ENCODE results near the gene MSRB3.
"Not testable (repeated sequence)": the region's sequence is repeated elsewhere in the genome, so short reads cannot be mapped to it uniquely, and the experiment has no call there.

The MSRB3 gene

DNA sequence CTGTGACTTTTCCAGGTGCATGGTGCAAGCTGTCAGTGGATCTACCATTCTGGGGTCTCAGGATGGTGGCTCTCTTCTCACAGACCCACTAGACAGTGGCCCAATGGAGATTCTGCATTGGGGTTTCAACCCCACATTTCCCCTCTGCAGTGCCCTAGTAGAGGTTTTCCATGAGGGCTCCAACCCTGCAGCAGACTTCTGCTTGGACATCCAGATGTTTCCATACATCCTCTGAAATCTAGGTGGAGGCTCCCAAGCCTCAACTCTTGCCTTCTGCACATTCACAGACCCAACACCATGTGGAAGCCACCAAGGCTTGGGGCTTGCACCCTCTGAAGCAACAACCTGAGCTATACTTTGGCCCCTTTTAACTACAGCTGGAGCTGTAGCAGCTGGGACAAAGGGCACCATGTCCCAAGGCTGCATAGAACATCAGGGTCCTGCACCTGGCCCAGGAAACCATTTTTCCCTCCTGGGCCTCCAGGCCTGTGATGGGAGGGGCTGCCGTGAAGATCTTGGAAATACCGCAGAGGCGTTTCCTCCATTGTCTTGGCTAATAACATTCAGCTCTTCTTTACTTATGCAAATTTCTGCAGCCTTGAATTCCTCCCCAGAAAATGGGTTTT, 205.5 kb downstream of the MSRB3 start:
- H3K4me1 ChIP-seq (ENCODE audit: control insufficient read depth in 2 of 2, insufficient read depth in 2 of 2, low read length in 2 of 2); H3K9ac ChIP-seq (ENCODE audit: low read depth in 1 of 2, low read length in 2 of 2); H3K36me3 ChIP-seq (ENCODE audit: control insufficient read depth in 2 of 2, insufficient read depth in 2 of 2, low read length in 2 of 2); H3K27me3 ChIP-seq (ENCODE audit: control insufficient read depth in 2 of 2, insufficient read depth in 2 of 2, low read length in 2 of 2); H3K4me3 ChIP-seq (ENCODE audit: low read length in 2 of 2); H3K27ac ChIP-seq (ENCODE audit: low read depth in 2 of 2, low read length in 2 of 2); H3K9me3 ChIP-seq (ENCODE audit: control insufficient read depth in 2 of 2, low read length in 2 of 2): not testable (repeated sequence)

DNA sequence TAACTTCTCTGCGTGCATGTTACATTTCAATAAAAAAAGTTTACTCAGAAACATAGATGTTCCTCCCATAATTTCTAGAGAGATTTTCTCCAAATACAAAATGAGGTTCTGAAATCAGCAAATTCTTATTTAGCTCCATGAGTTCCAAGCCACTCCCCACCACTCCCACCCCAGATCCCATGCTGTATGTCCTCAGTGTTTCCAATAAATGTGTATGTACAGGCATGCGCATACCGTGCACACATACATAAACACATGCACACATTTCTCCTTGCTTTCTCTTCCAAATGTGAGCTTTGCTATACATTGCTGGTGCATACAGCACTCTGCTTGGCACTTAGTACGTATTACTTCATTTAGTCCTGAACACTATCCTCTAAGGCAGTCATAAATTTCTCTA, 209.7 kb downstream of the MSRB3 start:
- H3K27me3 ChIP-seq (ENCODE audit: control insufficient read depth in 2 of 2, insufficient read depth in 2 of 2, low read length in 2 of 2): no peaks in the 10 kb centered on the region
- H3K27ac ChIP-seq (ENCODE audit: low read depth in 2 of 2, low read length in 2 of 2): no peak overlapping the region

DNA sequence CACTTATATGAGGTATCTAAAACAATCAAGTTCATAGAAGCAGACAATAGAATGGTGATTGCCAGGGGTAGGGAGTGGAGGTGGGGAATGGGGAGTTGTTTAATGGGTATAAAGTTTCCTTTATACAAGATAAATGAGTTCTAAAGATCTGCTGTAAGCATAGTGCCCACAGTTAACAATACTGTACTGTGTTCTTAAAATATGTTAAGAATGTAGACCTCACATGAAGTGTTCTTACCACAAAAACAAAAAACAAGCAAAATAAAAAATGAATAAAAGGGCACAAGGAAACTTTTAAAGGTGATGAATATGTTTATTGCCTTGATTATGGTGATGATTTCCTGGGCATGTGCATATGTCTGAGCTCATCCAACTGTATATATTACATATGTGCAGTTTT, 211.8 kb downstream of the MSRB3 start:
- Histone ChIP-seq H3K4me3 (ENCODE audit: low read length in 2 of 2) (no peak overlapping the region), H3K36me3 (ENCODE audit: control insufficient read depth in 2 of 2, insufficient read depth in 2 of 2, low read length in 2 of 2) (no peaks in the 10 kb centered on the region), H3K9ac (ENCODE audit: low read depth in 1 of 2, low read length in 2 of 2) (no peak overlapping the region), H3K27me3 (ENCODE audit: control insufficient read depth in 2 of 2, insufficient read depth in 2 of 2, low read length in 2 of 2) (no peaks in the 10 kb centered on the region), H3K9me3 (ENCODE audit: control insufficient read depth in 2 of 2, low read length in 2 of 2) (no peaks in the 10 kb centered on the region), H3K4me1 (ENCODE audit: control insufficient read depth in 2 of 2, insufficient read depth in 2 of 2, low read length in 2 of 2) (no peaks in the 10 kb centered on the region), H3K27ac (ENCODE audit: low read depth in 2 of 2, low read length in 2 of 2) (no peak overlapping the region)

More for the DNA sequence above, 209.7 kb downstream of the MSRB3 start:
- H3K4me3 ChIP-seq (ENCODE audit: low read length in 2 of 2): no peak overlapping the region
- no peak overlapping the region for H3K9ac ChIP-seq (ENCODE audit: low read depth in 1 of 2, low read length in 2 of 2)
- H3K36me3 ChIP-seq (ENCODE audit: control insufficient read depth in 2 of 2, insufficient read depth in 2 of 2, low read length in 2 of 2): no peaks in the 10 kb centered on the region
- H3K9me3 ChIP-seq (ENCODE audit: control insufficient read depth in 2 of 2, low read length in 2 of 2): peaks cover 0 to 3% of the 10 kb centered on the region in 2 donors
- no peaks in the 10 kb centered on the region for H3K4me1 ChIP-seq (ENCODE audit: control insufficient read depth in 2 of 2, insufficient read depth in 2 of 2, low read length in 2 of 2)

DNA sequence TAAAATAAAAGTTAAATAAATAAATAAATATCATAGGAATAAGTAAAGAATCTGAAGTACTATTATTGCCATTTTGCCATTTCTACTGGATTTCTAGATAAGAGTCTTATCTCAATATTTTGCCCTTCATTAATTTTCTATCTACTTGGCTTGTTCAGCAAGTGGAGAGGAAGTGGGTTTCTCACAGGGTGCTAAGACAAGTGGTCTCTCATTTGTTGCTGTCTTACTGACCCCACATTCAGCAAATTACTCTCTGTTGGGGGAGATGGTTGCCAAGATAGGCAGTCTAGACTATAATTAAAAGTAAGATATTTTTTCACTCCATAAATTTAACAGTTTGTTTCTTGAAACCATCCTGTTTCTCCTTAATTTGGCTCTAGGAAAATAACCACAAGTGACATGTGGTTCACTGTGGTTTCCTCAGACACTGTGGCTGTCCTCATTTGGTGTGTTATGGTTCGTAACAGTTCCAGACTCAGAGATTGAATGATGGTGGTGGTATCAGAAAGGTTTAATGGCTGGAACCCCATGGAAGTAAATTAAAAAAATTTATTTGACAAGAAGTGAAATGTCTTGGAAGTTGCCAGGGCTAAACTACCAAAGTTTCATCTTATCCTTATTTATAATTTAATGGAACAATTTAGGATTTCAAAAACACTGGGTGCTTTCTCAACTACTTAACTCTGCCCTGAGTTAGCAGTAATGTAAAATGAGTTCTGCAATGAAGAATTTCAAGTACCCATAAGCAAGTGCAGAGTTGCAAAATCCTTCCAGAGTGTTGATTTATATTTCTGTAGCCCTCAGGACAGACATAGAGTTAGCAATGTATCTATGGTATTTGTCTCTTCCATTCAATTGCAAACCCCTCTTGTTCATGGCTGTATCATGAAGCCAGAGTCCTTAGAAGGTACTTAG, 214.8 kb downstream of the MSRB3 start:
- Histone ChIP-seq H3K36me3 (ENCODE audit: control insufficient read depth in 2 of 2, insufficient read depth in 2 of 2, low read length in 2 of 2) (no peaks in the 10 kb centered on the region), H3K27ac (ENCODE audit: low read depth in 2 of 2, low read length in 2 of 2) (no peak overlapping the region), H3K9ac (ENCODE audit: low read depth in 1 of 2, low read length in 2 of 2) (no peak overlapping the region), H3K9me3 (ENCODE audit: control insufficient read depth in 2 of 2, low read length in 2 of 2) (no peaks in the 10 kb centered on the region), H3K4me1 (ENCODE audit: control insufficient read depth in 2 of 2, insufficient read depth in 2 of 2, low read length in 2 of 2) (no peaks in the 10 kb centered on the region), H3K4me3 (ENCODE audit: low read length in 2 of 2) (no peak overlapping the region), H3K27me3 (ENCODE audit: control insufficient read depth in 2 of 2, insufficient read depth in 2 of 2, low read length in 2 of 2) (no peaks in the 10 kb centered on the region)

DNA sequence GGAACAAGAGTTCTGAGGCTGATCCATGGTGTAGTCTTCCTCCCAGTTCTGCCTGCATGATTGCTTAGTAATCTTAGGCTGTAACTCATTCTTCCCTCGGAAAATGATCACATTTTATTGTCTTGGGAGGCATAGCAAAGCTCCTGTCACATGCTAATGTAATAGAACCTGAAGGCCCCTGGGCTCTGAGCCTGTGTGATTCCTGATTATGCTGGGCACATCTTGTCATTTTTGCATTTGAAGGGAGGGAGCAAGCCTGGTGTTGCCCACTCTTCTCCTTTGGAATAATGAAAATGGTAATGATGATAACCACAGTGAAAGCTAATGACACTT, 215.4 kb downstream of the MSRB3 start:
- no peaks in the 10 kb centered on the region for H3K36me3 ChIP-seq (ENCODE audit: control insufficient read depth in 2 of 2, insufficient read depth in 2 of 2, low read length in 2 of 2)
- no peaks in the 10 kb centered on the region for H3K4me1 ChIP-seq (ENCODE audit: control insufficient read depth in 2 of 2, insufficient read depth in 2 of 2, low read length in 2 of 2)
- H3K27me3 ChIP-seq (ENCODE audit: control insufficient read depth in 2 of 2, insufficient read depth in 2 of 2, low read length in 2 of 2): no peaks in the 10 kb centered on the region
- H3K9me3 ChIP-seq (ENCODE audit: control insufficient read depth in 2 of 2, low read length in 2 of 2): no peaks in the 10 kb centered on the region
- no peak overlapping the region for H3K27ac ChIP-seq (ENCODE audit: low read depth in 2 of 2, low read length in 2 of 2)
- H3K9ac ChIP-seq (ENCODE audit: low read depth in 1 of 2, low read length in 2 of 2): no peak overlapping the region
- H3K4me3 ChIP-seq (ENCODE audit: low read length in 2 of 2): no peak overlapping the region

DNA sequence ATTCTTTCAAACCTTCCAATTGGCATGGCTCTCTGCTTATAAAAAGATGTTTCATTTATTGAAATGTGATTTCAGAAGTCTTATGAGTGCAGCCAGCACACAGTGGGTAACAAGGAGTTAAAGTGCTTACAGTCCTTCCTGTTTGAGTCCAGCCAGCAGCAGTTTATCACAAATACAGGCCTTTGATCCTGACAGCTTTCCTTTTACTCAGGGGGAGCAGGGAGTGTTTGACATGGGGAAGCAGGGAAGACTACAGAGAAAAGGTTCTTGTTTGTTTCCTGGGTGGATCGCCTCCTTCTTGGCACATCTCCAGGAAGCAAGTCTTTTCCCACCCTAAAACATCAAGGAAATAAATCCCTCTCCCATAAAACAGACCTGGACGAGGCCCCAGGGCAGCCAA, 216.1 kb downstream of the MSRB3 start:
- Histone ChIP-seq H3K9ac (ENCODE audit: low read depth in 1 of 2, low read length in 2 of 2) (no peak overlapping the region), H3K27ac (ENCODE audit: low read depth in 2 of 2, low read length in 2 of 2) (no peak overlapping the region), H3K4me3 (ENCODE audit: low read length in 2 of 2) (no peak overlapping the region), H3K9me3 (ENCODE audit: control insufficient read depth in 2 of 2, low read length in 2 of 2) (no peaks in the 10 kb centered on the region), H3K27me3 (ENCODE audit: control insufficient read depth in 2 of 2, insufficient read depth in 2 of 2, low read length in 2 of 2) (no peaks in the 10 kb centered on the region), H3K4me1 (ENCODE audit: control insufficient read depth in 2 of 2, insufficient read depth in 2 of 2, low read length in 2 of 2) (no peaks in the 10 kb centered on the region), H3K36me3 (ENCODE audit: control insufficient read depth in 2 of 2, insufficient read depth in 2 of 2, low read length in 2 of 2) (no peaks in the 10 kb centered on the region)

DNA sequence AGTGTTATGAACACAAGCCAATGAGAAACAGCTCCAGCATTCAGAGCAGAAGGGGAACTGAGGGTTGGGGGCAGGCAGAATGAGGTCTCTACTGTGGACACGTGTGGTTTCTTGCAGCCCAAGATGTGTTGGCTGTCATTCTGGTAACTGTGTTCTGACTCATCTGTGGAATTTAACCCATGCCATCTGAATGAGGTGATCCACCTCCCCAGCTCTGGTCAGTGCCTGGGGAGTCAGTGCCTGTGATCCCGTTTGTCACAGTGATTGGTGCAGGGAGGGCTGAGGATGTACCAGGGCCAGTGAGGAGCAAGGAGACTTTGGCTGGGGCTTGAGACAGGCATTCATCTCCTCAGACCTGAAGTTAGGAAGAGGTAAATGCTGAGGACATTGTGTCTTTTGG, 216.8 kb downstream of the MSRB3 start:
- Histone ChIP-seq H3K36me3 (ENCODE audit: control insufficient read depth in 2 of 2, insufficient read depth in 2 of 2, low read length in 2 of 2) (no peaks in the 10 kb centered on the region), H3K27ac (ENCODE audit: low read depth in 2 of 2, low read length in 2 of 2) (no peak overlapping the region), H3K9me3 (ENCODE audit: control insufficient read depth in 2 of 2, low read length in 2 of 2) (no peaks in the 10 kb centered on the region), H3K4me3 (ENCODE audit: low read length in 2 of 2) (no peak overlapping the region), H3K9ac (ENCODE audit: low read depth in 1 of 2, low read length in 2 of 2) (no peak overlapping the region), H3K4me1 (ENCODE audit: control insufficient read depth in 2 of 2, insufficient read depth in 2 of 2, low read length in 2 of 2) (no peaks in the 10 kb centered on the region), H3K27me3 (ENCODE audit: control insufficient read depth in 2 of 2, insufficient read depth in 2 of 2, low read length in 2 of 2) (no peaks in the 10 kb centered on the region)

DNA sequence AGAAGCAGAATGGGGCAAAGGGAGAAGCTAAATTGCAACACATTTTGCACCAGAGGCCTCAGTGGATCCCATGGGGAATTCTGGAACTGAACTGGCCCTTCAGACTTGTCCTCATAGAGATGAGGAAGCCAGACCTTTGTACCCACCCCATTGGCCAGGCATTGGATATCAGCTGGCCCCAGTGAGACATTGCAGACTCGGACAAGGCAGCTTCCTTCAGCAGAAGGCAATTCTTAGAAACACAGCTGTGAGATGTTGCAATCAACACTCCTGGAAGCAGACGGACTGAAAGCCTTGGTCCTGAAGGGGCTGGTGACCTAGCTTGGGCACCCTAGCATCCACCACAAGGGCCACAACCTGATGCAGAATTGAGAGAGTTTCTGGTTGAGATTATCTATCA, 218.1 kb downstream of the MSRB3 start:
- Histone ChIP-seq H3K4me3 (ENCODE audit: low read length in 2 of 2) (no peak overlapping the region), H3K27ac (ENCODE audit: low read depth in 2 of 2, low read length in 2 of 2) (no peak overlapping the region), H3K9me3 (ENCODE audit: control insufficient read depth in 2 of 2, low read length in 2 of 2) (no peaks in the 10 kb centered on the region), H3K36me3 (ENCODE audit: control insufficient read depth in 2 of 2, insufficient read depth in 2 of 2, low read length in 2 of 2) (no peaks in the 10 kb centered on the region), H3K27me3 (ENCODE audit: control insufficient read depth in 2 of 2, insufficient read depth in 2 of 2, low read length in 2 of 2) (no peaks in the 10 kb centered on the region), H3K4me1 (ENCODE audit: control insufficient read depth in 2 of 2, insufficient read depth in 2 of 2, low read length in 2 of 2) (no peaks in the 10 kb centered on the region), H3K9ac (ENCODE audit: low read depth in 1 of 2, low read length in 2 of 2) (no peak overlapping the region)

DNA sequence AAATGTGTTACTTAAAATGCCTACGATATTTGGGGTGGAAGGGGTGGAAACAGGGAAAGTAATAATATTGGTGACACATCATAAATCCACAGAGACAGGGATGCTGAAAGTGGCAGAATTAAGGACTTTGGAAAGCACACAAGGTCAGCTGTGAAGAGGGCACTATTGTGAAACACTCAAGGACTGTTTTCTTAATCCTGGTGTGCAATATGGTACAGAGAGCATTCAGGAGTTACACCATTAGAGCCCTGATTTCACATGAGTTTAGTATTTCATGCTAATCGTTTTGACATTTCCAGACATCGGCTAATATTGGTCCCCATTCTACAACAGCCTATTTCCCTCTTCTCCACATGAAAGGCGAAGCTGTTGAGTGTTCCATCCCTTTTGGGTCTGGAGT, 219.2 kb downstream of the MSRB3 start:
- H3K4me1 ChIP-seq (ENCODE audit: control insufficient read depth in 2 of 2, insufficient read depth in 2 of 2, low read length in 2 of 2): no peaks in the 10 kb centered on the region
- H3K36me3 ChIP-seq (ENCODE audit: control insufficient read depth in 2 of 2, insufficient read depth in 2 of 2, low read length in 2 of 2): no peaks in the 10 kb centered on the region
- H3K9ac ChIP-seq (ENCODE audit: low read depth in 1 of 2, low read length in 2 of 2): no peak overlapping the region
- no peaks in the 10 kb centered on the region for H3K27me3 ChIP-seq (ENCODE audit: control insufficient read depth in 2 of 2, insufficient read depth in 2 of 2, low read length in 2 of 2)
- no peak overlapping the region for H3K27ac ChIP-seq (ENCODE audit: low read depth in 2 of 2, low read length in 2 of 2)
- H3K4me3 ChIP-seq (ENCODE audit: low read length in 2 of 2): no peak overlapping the region
- H3K9me3 ChIP-seq (ENCODE audit: control insufficient read depth in 2 of 2, low read length in 2 of 2): no peaks in the 10 kb centered on the region

DNA sequence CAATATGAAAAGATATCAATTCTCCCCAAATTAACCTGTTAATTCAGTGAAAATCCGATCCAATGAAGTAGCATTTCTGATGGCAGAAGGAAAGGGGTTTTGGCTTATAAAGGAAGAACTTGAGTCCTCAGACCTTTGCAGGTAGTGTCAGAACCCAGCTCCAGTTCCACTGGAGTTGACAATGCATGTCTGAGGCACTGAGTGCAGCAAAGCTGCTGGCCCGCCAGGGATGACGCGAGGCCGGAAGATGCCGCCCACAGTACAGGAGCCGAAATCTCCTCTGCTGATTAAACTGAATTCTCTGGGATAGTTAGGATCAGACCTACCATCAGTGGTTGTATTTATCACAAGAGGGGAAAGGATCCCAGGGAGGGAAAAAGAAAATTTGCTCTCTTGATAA, 220.7 kb downstream of the MSRB3 start:
- no peak overlapping the region for H3K27ac ChIP-seq (ENCODE audit: low read depth in 2 of 2, low read length in 2 of 2)
- no peaks in the 10 kb centered on the region for H3K9me3 ChIP-seq (ENCODE audit: control insufficient read depth in 2 of 2, low read length in 2 of 2)
- H3K27me3 ChIP-seq (ENCODE audit: control insufficient read depth in 2 of 2, insufficient read depth in 2 of 2, low read length in 2 of 2): no peaks in the 10 kb centered on the region
- no peak overlapping the region for H3K4me3 ChIP-seq (ENCODE audit: low read length in 2 of 2)
- no peak overlapping the region for H3K9ac ChIP-seq (ENCODE audit: low read depth in 1 of 2, low read length in 2 of 2)
- H3K4me1 ChIP-seq (ENCODE audit: control insufficient read depth in 2 of 2, insufficient read depth in 2 of 2, low read length in 2 of 2): no peaks in the 10 kb centered on the region
- H3K36me3 ChIP-seq (ENCODE audit: control insufficient read depth in 2 of 2, insufficient read depth in 2 of 2, low read length in 2 of 2): no peaks in the 10 kb centered on the region
